Large intestine (tissue), 3 donors: ENCODE results near the gene EPHB3. TPM values are rescaled to one million over a fixed set of nuclear protein-coding genes. Genes with fewer than 3 reads are reported as not detected.

Experiments
- DNase-seq, 2 donors: peaks; one replicate each; pipeline versions ENCODE4 v3.0.0 to v3.0.0-alpha.2; 2013
- H3K27ac ChIP-seq: one replicate; pipeline ENCODE4 v1.5.1; 2013; ENCODE audit warnings: low read length
- H3K27me3 ChIP-seq: 2 replicates; pipeline ENCODE4 v1.6.1; 2013; ENCODE audit warnings: low read length; ENCODE audit not compliant: control insufficient read depth, insufficient read depth
- H3K36me3 ChIP-seq: 2 replicates; pipeline ENCODE4 v1.6.1; 2013; ENCODE audit warnings: low read length; ENCODE audit not compliant: control insufficient read depth, insufficient read depth
- H3K4me1 ChIP-seq: one replicate; pipeline ENCODE4 v1.6.1; 2013; ENCODE audit warnings: low read length; ENCODE audit not compliant: control insufficient read depth, insufficient read depth
- H3K4me3 ChIP-seq: one replicate; pipeline ENCODE4 v1.5.1; 2013; ENCODE audit warnings: low read length
- H3K9me3 ChIP-seq: one replicate; pipeline ENCODE4 v1.6.1; 2013; ENCODE audit warnings: mild to moderate bottlenecking, low read depth, low read length, moderate library complexity; ENCODE audit not compliant: control insufficient read depth
- WGBS: methylation state at CpG from one replicate; pipeline ENCODE4 v1.1.5; 2013; ENCODE audit warnings: low lambda C conversion rate; ENCODE audit not compliant: insufficient coverage; 5-methylcytosine and 5-hydroxymethylcytosine counted together
- polyA plus RNA-seq: library from polyadenylated mRNA; unstranded; fragments of 120-200 nt; gene quantifications from one replicate; pipeline ENCODE4 v1.2.1, GENCODE V29; 2013

EPHB3 gene
- polyA plus RNA-seq, 1 donor: 9.3 TPM

DNA sequence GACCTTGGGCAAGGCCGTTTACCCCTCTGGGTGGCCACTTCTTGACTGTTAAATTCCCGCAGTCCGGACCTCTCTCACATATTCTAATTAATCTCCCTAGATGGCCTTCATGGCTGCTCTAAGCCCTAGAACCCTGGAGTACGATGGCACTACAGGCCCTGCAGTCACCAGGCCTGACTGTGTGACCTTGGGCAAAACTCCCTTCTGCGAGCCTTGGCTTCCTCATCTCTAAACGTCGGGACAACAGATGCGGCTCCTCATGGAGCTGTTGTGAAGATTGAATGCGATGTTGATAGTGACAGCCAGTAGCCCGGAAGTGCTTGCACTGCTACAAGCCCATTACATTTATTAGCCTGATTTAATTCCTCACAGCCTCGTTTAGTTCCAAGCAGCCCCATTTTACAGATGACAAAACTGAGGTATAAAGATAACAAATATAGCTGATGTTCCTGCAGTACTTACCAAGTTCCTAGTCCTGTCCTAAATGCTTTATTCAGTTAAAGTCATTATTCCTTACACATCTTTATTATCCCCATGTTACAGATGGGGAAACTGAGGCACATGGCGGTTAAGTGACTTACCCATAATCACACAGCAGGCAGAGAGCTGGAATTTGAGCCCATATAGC lies 10.3 kb downstream of the EPHB3 start:
- no peak for DNase-seq
- WGBS: 80% methylated on average over 1 of the region's 12 CpGs
- no peaks in the 10 kb centered on the region for H3K9me3 ChIP-seq
- no peak overlapping the region for H3K27ac ChIP-seq
- H3K4me1 ChIP-seq: peaks cover 45% of the 10 kb centered on the region
- peaks cover 45% of the 10 kb centered on the region for H3K36me3 ChIP-seq
- no peak overlapping the region for H3K4me3 ChIP-seq
- H3K27me3 ChIP-seq: peaks cover 9% of the 10 kb centered on the region

DNA sequence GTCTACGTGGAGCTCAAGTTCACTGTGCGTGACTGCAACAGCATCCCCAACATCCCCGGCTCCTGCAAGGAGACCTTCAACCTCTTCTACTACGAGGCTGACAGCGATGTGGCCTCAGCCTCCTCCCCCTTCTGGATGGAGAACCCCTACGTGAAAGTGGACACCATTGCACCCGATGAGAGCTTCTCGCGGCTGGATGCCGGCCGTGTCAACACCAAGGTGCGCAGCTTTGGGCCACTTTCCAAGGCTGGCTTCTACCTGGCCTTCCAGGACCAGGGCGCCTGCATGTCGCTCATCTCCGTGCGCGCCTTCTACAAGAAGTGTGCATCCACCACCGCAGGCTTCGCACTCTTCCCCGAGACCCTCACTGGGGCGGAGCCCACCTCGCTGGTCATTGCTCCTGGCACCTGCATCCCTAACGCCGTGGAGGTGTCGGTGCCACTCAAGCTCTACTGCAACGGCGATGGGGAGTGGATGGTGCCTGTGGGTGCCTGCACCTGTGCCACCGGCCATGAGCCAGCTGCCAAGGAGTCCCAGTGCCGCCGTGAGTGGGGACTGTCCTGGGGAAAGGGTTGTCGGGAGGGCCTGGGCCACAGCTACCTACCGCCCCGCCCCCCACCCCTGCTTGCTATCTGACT lies 11.2 kb downstream of the EPHB3 start:
- H3K27me3 ChIP-seq: peaks cover 9% of the 10 kb centered on the region
- DNase-seq: no peak
- H3K27ac ChIP-seq: no peak overlapping the region
- peaks cover 39% of the 10 kb centered on the region for H3K4me1 ChIP-seq
- H3K36me3 ChIP-seq: peaks cover 54% of the 10 kb centered on the region
- no peaks in the 10 kb centered on the region for H3K9me3 ChIP-seq
- WGBS: 100% methylated on average over 1 of the region's 33 CpGs
- H3K4me3 ChIP-seq: no peak overlapping the region

- Histone ChIP-seq H3K4me1 (peaks cover 26% of the 10 kb centered on the region), H3K9me3 (no peaks in the 10 kb centered on the region), H3K27ac (peak overlapping the region; percentile 63), H3K27me3 (peaks cover 3% of the 10 kb centered on the region), H3K36me3 (peaks cover 74% of the 10 kb centered on the region), H3K4me3 (no peak overlapping the region)
- DNase-seq: no peak
- WGBS: 80% methylated on average over 1 of the region's 15 CpGs
Measured at GRCh38 chr3:184574515-184575417, 13.2 kb downstream of the EPHB3 start.

- Histone ChIP-seq H3K27ac (no peak overlapping the region), H3K36me3 (peaks cover 83% of the 10 kb centered on the region), H3K27me3 (no peaks in the 10 kb centered on the region), H3K4me3 (no peak overlapping the region), H3K9me3 (no peaks in the 10 kb centered on the region), H3K4me1 (peaks cover 25% of the 10 kb centered on the region)
- no peak for DNase-seq
- no CpG with 5 or more reads among the region's 9 CpGs for WGBS
Measured at GRCh38 chr3:184575701-184576100, 14.1 kb downstream of the EPHB3 start.

GRCh38 chr3:184576457-184577240 lies 15.1 kb downstream of the EPHB3 start:
- H3K36me3 ChIP-seq: peaks cover 89% of the 10 kb centered on the region

GRCh38 chr3:184577546-184577945 lies 16.0 kb downstream of the EPHB3 start:
- WGBS: no CpG with 5 or more reads among the region's 15 CpGs
- H3K9me3 ChIP-seq: no peaks in the 10 kb centered on the region
- no peak overlapping the region for H3K27ac ChIP-seq
- no peaks in the 10 kb centered on the region for H3K27me3 ChIP-seq
- H3K4me1 ChIP-seq: peaks cover 38% of the 10 kb centered on the region
- DNase-seq: no peak
- H3K4me3 ChIP-seq: no peak overlapping the region
- H3K36me3 ChIP-seq: peaks cover 84% of the 10 kb centered on the region

More at GRCh38 chr3:184576457-184577240, 15.1 kb downstream of the EPHB3 start:
- Histone ChIP-seq H3K27me3 (no peaks in the 10 kb centered on the region), H3K4me3 (no peak overlapping the region), H3K9me3 (no peaks in the 10 kb centered on the region), H3K27ac (no peak overlapping the region), H3K4me1 (peaks cover 29% of the 10 kb centered on the region)
- 92% methylated on average over 2 of the region's 25 CpGs for WGBS
- no peak for DNase-seq

GRCh38 chr3:184578218-184578617 lies 16.6 kb downstream of the EPHB3 start:
- no peak overlapping the region for H3K27ac ChIP-seq
- no CpG with 5 or more reads among the region's 7 CpGs for WGBS
- H3K4me1 ChIP-seq: peaks cover 44% of the 10 kb centered on the region
- no peak overlapping the region for H3K4me3 ChIP-seq
- H3K27me3 ChIP-seq: no peaks in the 10 kb centered on the region
- no peak for DNase-seq
- H3K36me3 ChIP-seq: peaks cover 78% of the 10 kb centered on the region
- H3K9me3 ChIP-seq: no peaks in the 10 kb centered on the region

- no peaks in the 10 kb centered on the region for H3K9me3 ChIP-seq
- 27% methylated on average over 3 of the region's 7 CpGs for WGBS
- H3K4me3 ChIP-seq: no peak overlapping the region
- DNase-seq: no peak
- H3K36me3 ChIP-seq: peaks cover 75% of the 10 kb centered on the region
- peaks cover 46% of the 10 kb centered on the region for H3K4me1 ChIP-seq
- H3K27me3 ChIP-seq: no peaks in the 10 kb centered on the region
- no peak overlapping the region for H3K27ac ChIP-seq
Measured at GRCh38 chr3:184578822-184579221, 17.2 kb downstream of the EPHB3 start.

DNA sequence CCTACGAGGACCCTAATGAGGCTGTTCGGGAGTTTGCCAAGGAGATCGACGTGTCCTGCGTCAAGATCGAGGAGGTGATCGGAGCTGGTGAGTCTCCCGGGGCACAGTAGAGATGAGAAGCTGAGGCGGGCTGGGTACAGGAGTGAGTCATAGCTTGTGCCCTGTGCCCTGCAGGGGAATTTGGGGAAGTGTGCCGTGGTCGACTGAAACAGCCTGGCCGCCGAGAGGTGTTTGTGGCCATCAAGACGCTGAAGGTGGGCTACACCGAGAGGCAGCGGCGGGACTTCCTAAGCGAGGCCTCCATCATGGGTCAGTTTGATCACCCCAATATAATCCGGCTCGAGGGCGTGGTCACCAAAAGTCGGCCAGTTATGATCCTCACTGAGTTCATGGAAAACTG lies 17.9 kb downstream of the EPHB3 start:
- Histone ChIP-seq H3K9me3 (no peaks in the 10 kb centered on the region), H3K4me3 (no peak overlapping the region), H3K4me1 (peaks cover 47% of the 10 kb centered on the region), H3K27ac (no peak overlapping the region), H3K36me3 (peaks cover 70% of the 10 kb centered on the region), H3K27me3 (no peaks in the 10 kb centered on the region)
- no peak for DNase-seq
- 76% methylated on average over 3 of the region's 22 CpGs for WGBS

DNA sequence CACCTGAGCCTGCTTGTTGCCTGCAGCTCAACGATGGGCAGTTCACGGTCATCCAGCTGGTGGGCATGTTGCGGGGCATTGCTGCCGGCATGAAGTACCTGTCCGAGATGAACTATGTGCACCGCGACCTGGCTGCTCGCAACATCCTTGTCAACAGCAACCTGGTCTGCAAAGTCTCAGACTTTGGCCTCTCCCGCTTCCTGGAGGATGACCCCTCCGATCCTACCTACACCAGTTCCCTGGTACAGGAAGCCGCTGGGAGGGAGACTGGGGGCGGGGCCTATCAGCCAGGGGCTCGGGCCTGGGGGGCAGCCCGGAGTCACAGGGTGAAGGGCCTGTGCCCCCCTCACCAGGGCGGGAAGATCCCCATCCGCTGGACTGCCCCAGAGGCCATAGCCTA lies 18.8 kb downstream of the EPHB3 start:
- Histone ChIP-seq H3K27me3 (no peaks in the 10 kb centered on the region), H3K27ac (no peak overlapping the region), H3K36me3 (peaks cover 66% of the 10 kb centered on the region), H3K4me3 (no peak overlapping the region), H3K4me1 (peaks cover 43% of the 10 kb centered on the region), H3K9me3 (no peaks in the 10 kb centered on the region)
- no CpG with 5 or more reads among the region's 16 CpGs for WGBS
- no peak for DNase-seq
